Neural crest cell (in vitro differentiated cells): ENCODE measurements around the gene ACTA2. TPM values are rescaled to one million over a fixed set of nuclear protein-coding genes. Genes with fewer than 3 reads are reported as not detected.

Experiments used
- total RNA-seq: library from RNA; stranded (reverse); gene quantifications from 2 replicates; pipeline ENCODE4 v1.2.1, GENCODE V29; 2021

Gene ACTA2
- total RNA-seq, 1 donor from 2014 or later: 7.0 TPM

Other genes starting within 250 kb of the ACTA2 start
- gene LIPK, start 246.5 kb downstream of the ACTA2 start, total RNA-seq: not detected in 2 replicates
- not detected in 2 replicates for gene LIPN, start 192.8 kb downstream of the ACTA2 start, total RNA-seq
- gene LIPM, start 150.0 kb downstream of the ACTA2 start, total RNA-seq: not detected in 2 replicates
- gene ANKRD22, start 100.9 kb downstream of the ACTA2 start, total RNA-seq: not detected in 2 replicates
- gene STAMBPL1, start 72.5 kb downstream of the ACTA2 start, total RNA-seq: 3.4 and 4.1 TPM in 2 replicates
- 2.2 and 2.3 TPM in 2 replicates for gene FAS, start 38.0 kb upstream of the ACTA2 start, total RNA-seq